SK-N-SH treated with all-trans-retinoic acid at 6 μM for 48 hours (cell line): Measurements from ENCODE around the gene PTPRJ.

Source experiments
- POU6F1 ChIP-seq: fragments of 250-450 bp; sonication (Bioruptor Pico); IDR thresholded peaks from 2 replicates; pipeline ENCODE4 v1.8.0; 2021; ENCODE audit warnings: low read depth, mild to moderate bottlenecking, moderate library complexity, borderline replicate concordance
- PPARA ChIP-seq: fragments of 250-450 bp; sonication (Bioruptor Pico); IDR thresholded peaks from 2 replicates; pipeline ENCODE4 v1.5.0; 2020; ENCODE audit warnings: mild to moderate bottlenecking, borderline replicate concordance
- ZFP30 ChIP-seq: fragments of 450-650 bp; formaldehyde crosslinking; IDR thresholded peaks from 2 replicates; pipeline ENCODE4 v1.5.0; 2022; ENCODE audit warnings: mild to moderate bottlenecking, moderate library complexity
- ZNF565 ChIP-seq: fragments of 450-650 bp; formaldehyde crosslinking; conservative IDR thresholded peaks from 2 replicates; pipeline ENCODE4 v1.5.0; 2020; ENCODE audit warnings: low read depth, mild to moderate bottlenecking, moderate library complexity
- TF ChIP-seq, protein P1 (sequence below): fragments of 250-450 bp; sonication (Bioruptor Pico); IDR thresholded peaks from 2 replicates; pipeline ENCODE4 v1.8.0; 2020; ENCODE audit warnings: mild to moderate bottlenecking, moderate library complexity, borderline replicate concordance

GRCh38 chr11:47991266-47991830, 11.0 kb downstream of the PTPRJ start:
- TF ChIP-seq ZFP30 (CRISPR knock-in tag) = no peak
- no peak for TF ChIP-seq ZNF565 (CRISPR knock-in tag)
- TF ChIP-seq, protein P1, sequence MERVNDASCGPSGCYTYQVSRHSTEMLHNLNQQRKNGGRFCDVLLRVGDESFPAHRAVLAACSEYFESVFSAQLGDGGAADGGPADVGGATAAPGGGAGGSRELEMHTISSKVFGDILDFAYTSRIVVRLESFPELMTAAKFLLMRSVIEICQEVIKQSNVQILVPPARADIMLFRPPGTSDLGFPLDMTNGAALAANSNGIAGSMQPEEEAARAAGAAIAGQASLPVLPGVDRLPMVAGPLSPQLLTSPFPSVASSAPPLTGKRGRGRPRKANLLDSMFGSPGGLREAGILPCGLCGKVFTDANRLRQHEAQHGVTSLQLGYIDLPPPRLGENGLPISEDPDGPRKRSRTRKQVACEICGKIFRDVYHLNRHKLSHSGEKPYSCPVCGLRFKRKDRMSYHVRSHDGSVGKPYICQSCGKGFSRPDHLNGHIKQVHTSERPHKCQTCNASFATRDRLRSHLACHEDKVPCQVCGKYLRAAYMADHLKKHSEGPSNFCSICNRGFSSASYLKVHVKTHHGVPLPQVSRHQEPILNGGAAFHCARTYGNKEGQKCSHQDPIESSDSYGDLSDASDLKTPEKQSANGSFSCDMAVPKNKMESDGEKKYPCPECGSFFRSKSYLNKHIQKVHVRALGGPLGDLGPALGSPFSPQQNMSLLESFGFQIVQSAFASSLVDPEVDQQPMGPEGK (CRISPR knock-in tag) = no peak
- no peak for TF ChIP-seq POU6F1
- TF ChIP-seq PPARA (CRISPR knock-in tag) = no peak
